Measurements from ENCODE around the gene LCNL1. TPM values are rescaled to one million over a fixed set of nuclear protein-coding genes. Genes with fewer than 3 reads are reported as not detected.

Gene LCNL1
- total and polyA plus RNA-seq, 2 experiments from 2014 or later, result 0.13 to 0.47 TPM

- Histone ChIP-seq H3K4me2 (no peak overlapping the region), H3K9me2 (replicated peaks; ENCODE audit: insufficient read depth) (no peaks in the 10 kb centered on the region), H3K9me3 (ENCODE audit: low read depth) (no peaks in the 10 kb centered on the region), H3K27ac (no peak overlapping the region), H3K36me3 (replicated peaks; ENCODE audit: insufficient read depth, low read depth) (no peaks in the 10 kb centered on the region), H3K4me1 (ENCODE audit: insufficient read depth) (no peaks in the 10 kb centered on the region), H3K4me3 (no peak overlapping the region), H3K79me2 (no peaks in the 10 kb centered on the region), H4K20me1 (ENCODE audit: insufficient read depth, poor library complexity, severe bottlenecking) (no peaks in the 10 kb centered on the region), H3K27me3 (no peaks in the 10 kb centered on the region), H2AFZ (no peak overlapping the region)
- WGBS (ENCODE audit: low lambda C conversion rate, missing lambda C conversion rate), result 92% methylated on average over 29 of the region's 29 CpGs
- no peak for TF ChIP-seq CTCF (IDR thresholded peaks at IDR 0.05; ENCODE audit: poor library complexity)
- no peak for DNase-seq (ENCODE audit: low spot score)
Observed at GRCh38 chr9:136973618-136974617, 8.9 kb upstream of the LCNL1 start.

GRCh38 chr9:136974817-136975535 lies 7.8 kb upstream of the LCNL1 start:
- H3K4me3 ChIP-seq, result no peak overlapping the region
- WGBS (ENCODE audit: low lambda C conversion rate, missing lambda C conversion rate), result 80% methylated on average over 15 of the region's 15 CpGs
- H3K4me2 ChIP-seq, result no peak overlapping the region
- no peaks in the 10 kb centered on the region for H3K9me2 ChIP-seq (replicated peaks; ENCODE audit: insufficient read depth)
- DNase-seq (ENCODE audit: low spot score), result no peak
- H3K79me2 ChIP-seq, result no peaks in the 10 kb centered on the region
- H3K27ac ChIP-seq, result no peak overlapping the region
- no peak overlapping the region for H2AFZ ChIP-seq
- H4K20me1 ChIP-seq (ENCODE audit: insufficient read depth, poor library complexity, severe bottlenecking), result no peaks in the 10 kb centered on the region
- no peaks in the 10 kb centered on the region for H3K36me3 ChIP-seq (replicated peaks; ENCODE audit: insufficient read depth, low read depth)
- no peaks in the 10 kb centered on the region for H3K27me3 ChIP-seq
- no peaks in the 10 kb centered on the region for H3K4me1 ChIP-seq (ENCODE audit: insufficient read depth)
- TF ChIP-seq EZH2phosphoT487 (IDR thresholded peaks at IDR 0.05; ENCODE audit: low read depth, severe bottlenecking, unreplicated experiment), result no peak
- TF ChIP-seq EZH2 (IDR thresholded peaks at IDR 0.05; ENCODE audit: borderline replicate concordance), result no peak
- TF ChIP-seq CTCF (IDR thresholded peaks at IDR 0.05; ENCODE audit: poor library complexity), result no peak
- no peaks in the 10 kb centered on the region for H3K9me3 ChIP-seq (ENCODE audit: low read depth)

- no peaks in the 10 kb centered on the region for H4K20me1 ChIP-seq (ENCODE audit: insufficient read depth, poor library complexity, severe bottlenecking)
- H3K4me1 ChIP-seq (ENCODE audit: insufficient read depth), result no peaks in the 10 kb centered on the region
- no peak for DNase-seq (ENCODE audit: low spot score)
- no peaks in the 10 kb centered on the region for H3K36me3 ChIP-seq (replicated peaks; ENCODE audit: insufficient read depth, low read depth)
- no peak overlapping the region for H3K4me2 ChIP-seq
- WGBS (ENCODE audit: low lambda C conversion rate, missing lambda C conversion rate), result 86% methylated on average over 13 of the region's 14 CpGs
- no peak for TF ChIP-seq EZH2 (IDR thresholded peaks at IDR 0.05; ENCODE audit: borderline replicate concordance)
- no peak for TF ChIP-seq EZH2phosphoT487 (IDR thresholded peaks at IDR 0.05; ENCODE audit: low read depth, severe bottlenecking, unreplicated experiment)
- TF ChIP-seq CTCF (IDR thresholded peaks at IDR 0.05; ENCODE audit: poor library complexity), result no peak
- H3K79me2 ChIP-seq, result no peaks in the 10 kb centered on the region
- H3K27ac ChIP-seq, result no peak overlapping the region
- H2AFZ ChIP-seq, result no peak overlapping the region
- no peak overlapping the region for H3K4me3 ChIP-seq
- H3K27me3 ChIP-seq, result no peaks in the 10 kb centered on the region
- no peaks in the 10 kb centered on the region for H3K9me3 ChIP-seq (ENCODE audit: low read depth)
- no peaks in the 10 kb centered on the region for H3K9me2 ChIP-seq (replicated peaks; ENCODE audit: insufficient read depth)
Observed at GRCh38 chr9:136975644-136976043, 7.1 kb upstream of the LCNL1 start.

Measured in hepatocyte (in vitro differentiated cells).